ENCODE data around the gene RAX2. TPM values are rescaled to one million over a fixed set of nuclear protein-coding genes. Genes with fewer than 3 reads are reported as not detected.

Gene RAX2
- total and polyA plus RNA-seq, 10 of the 15 experiments (the other 5 are each of a cell fraction or from before 2014, with no cell fraction given): not detected

GRCh38 chr19:3790941-3791340 lies 18.9 kb upstream of the RAX2 start:
- H3K27ac ChIP-seq (ENCODE audit: control insufficient read depth, insufficient read depth): no peak overlapping the region
- BruUV-seq (replicated peaks): no TSS peak
- ChIA-PET RAD21 (ENCODE audit: unreplicated experiment) (no interaction called here), SMC1A (ENCODE audit: uncharacterized antibody, unreplicated experiment) (no interaction called here), POLR2A (no interaction called here), CTCF (no interaction called here)
- ATAC-seq (no peak), FAIRE-seq (no peak), DNase-seq (ENCODE audit: low read depth, low spot score) (no peak)
- no peak overlapping the region for H2AFZ ChIP-seq (ENCODE audit: control insufficient read depth, low read depth, low read length)
- in situ Hi-C loops (cut with MboI): no loop called here
- TF ChIP-seq MLLT1 (IDR thresholded peaks at IDR 0.05): no peak
- TF ChIP-seq TCF12 (IDR thresholded peaks at IDR 0.05; ENCODE audit: low read depth, low read length): no peak
- no peak for TF ChIP-seq RBBP5 (conservative IDR thresholded peaks at IDR 0.05)
- no peak for TF ChIP-seq NRF1 (conservative IDR thresholded peaks at IDR 0.05; ENCODE audit: low read depth, low read length)
- TF ChIP-seq EZH2 (IDR thresholded peaks at IDR 0.05; ENCODE audit: borderline replicate concordance, control insufficient read depth, low read depth, low read length): no peak
- no peak for TF ChIP-seq ZBED1 (IDR thresholded peaks at IDR 0.05; ENCODE audit: borderline replicate concordance)
- TF ChIP-seq MYC (IDR thresholded peaks at IDR 0.05; ENCODE audit: insufficient read depth, insufficient read length, insufficient replicate concordance, low read length, severe bottlenecking): no peak
- no peak for TF ChIP-seq JUNB (IDR thresholded peaks at IDR 0.05)
- TF ChIP-seq PBX3 (IDR thresholded peaks at IDR 0.05; ENCODE audit: insufficient replicate concordance, low read depth, low read length): no peak
- no peak for TF ChIP-seq MXI1 (IDR thresholded peaks at IDR 0.05; ENCODE audit: low read depth, low read length)
- TF ChIP-seq NR2C1 (IDR thresholded peaks at IDR 0.05): no peak
- no peak for TF ChIP-seq YBX1 (IDR thresholded peaks at IDR 0.05)
- no peak for TF ChIP-seq ZBTB33 (IDR thresholded peaks at IDR 0.05)
- no peaks in the 10 kb centered on the region for H3K4me1 ChIP-seq (ENCODE audit: control insufficient read depth, insufficient read depth, low read length)
- no peaks in the 10 kb centered on the region for H3K36me3 ChIP-seq (ENCODE audit: control insufficient read depth in 2 of 2, insufficient read depth in 2 of 2, low read length in 1 of 2)
- H3K4me3 ChIP-seq: no peak overlapping the region
- intact Hi-C loops (cut with micrococcal nuclease; ENCODE audit: unreplicated experiment): no loop called here
- H3K79me2 ChIP-seq (ENCODE audit: control insufficient read depth, insufficient read depth, low read length): no peaks in the 10 kb centered on the region
- H3K27me3 ChIP-seq (replicated peaks in 1 of 2; ENCODE audit: control insufficient read depth in 2 of 2, insufficient read depth in 2 of 2, low read length in 1 of 2): no peaks in the 10 kb centered on the region
- no peaks in the 10 kb centered on the region for H4K20me1 ChIP-seq (ENCODE audit: control insufficient read depth, insufficient read depth)
- no peaks in the 10 kb centered on the region; the same call in 1 of the 3 replicates for H3K9me3 ChIP-seq (replicated peaks; ENCODE audit: control insufficient read depth, insufficient read depth, low read length)
- no peak overlapping the region for H3K4me2 ChIP-seq (ENCODE audit: control insufficient read depth, insufficient read depth)
- 74% methylated on average over 7 of the region's 7 CpGs for WGBS (ENCODE audit: insufficient coverage, insufficient replicate concordance, low lambda C conversion rate, missing lambda C conversion rate)
- H3K9ac ChIP-seq (ENCODE audit: control insufficient read depth, insufficient read depth, low read length): no peak overlapping the region
